Psoas muscle (tissue), 8 donors: ENCODE data around the gene FAM163B. TPM values are rescaled to one million over a fixed set of nuclear protein-coding genes. Genes with fewer than 3 reads are reported as not detected.

Experiments used
- ATAC-seq, 4 donors: fragments of 200-7000 bp; cut with Tn5 transposase; one replicate each; pipeline ENCODE4 v1.9.1; 2020; ENCODE audit warnings: moderate library complexity in 3 of 4, mild to moderate bottlenecking in 2 of 4
- DNase-seq, 2 donors: peaks; one replicate each; pipeline ENCODE4 v3.0.0-alpha.2; 2020
- H3K27ac ChIP-seq: fragments of 200-600 bp; one replicate; pipeline ENCODE4 v1.8.0; 2022
- H3K27me3 ChIP-seq, 3 donors: fragments of 200-600 bp in 1 of 3; one replicate each; pipeline versions ENCODE4 v1.6.1 to v1.8.0; 2013 to 2022; ENCODE audit warnings: low read length in 2 of 3, mild to moderate bottlenecking in 2 of 3, moderate library complexity in 1 of 3; ENCODE audit not compliant: insufficient read depth in 3 of 3
- H3K36me3 ChIP-seq, 2 donors: fragments of 200-600 bp in 1 of 2; one replicate each; pipeline versions ENCODE4 v1.6.1 to v1.8.0; 2013 to 2022; ENCODE audit warnings: low read depth in 1 of 2, mild to moderate bottlenecking in 1 of 2, moderate library complexity in 1 of 2; ENCODE audit not compliant: insufficient read depth in 1 of 2
- H3K4me1 ChIP-seq: fragments of 200-600 bp; one replicate; pipeline ENCODE4 v1.8.0; 2022
- H3K4me3 ChIP-seq: fragments of 200-600 bp; one replicate; pipeline ENCODE4 v1.8.0; 2022; ENCODE audit warnings: mild to moderate bottlenecking
- H3K9me3 ChIP-seq: fragments of 200-600 bp; one replicate; pipeline ENCODE4 v1.8.0; 2022
- WGBS, 3 donors: extraction: QIAGEN DNeasy Blood & Tissue Kit; methylation state at CpG; one replicate each; pipeline versions ENCODE4 v1.1.6 to v1.1.7; 2013; 5-methylcytosine and 5-hydroxymethylcytosine counted together
- intact Hi-C, 2 donors: fragments of 100-400 bp; cut with DNase I; formaldehyde crosslinking; loops; one replicate each; pipeline versions ENCODE4 v1.11.0 to v1.14.2; 2022
- polyA plus RNA-seq, 3 donors: library from polyadenylated mRNA; stranded (reverse); fragments of 200-250 nt; gene quantifications; one replicate each; pipeline ENCODE4 v1.2.3, GENCODE V29; 2013
- total RNA-seq, 4 donors: library from RNA; stranded (reverse); fragmentation: NEBNext Ultra II Directional in 2 of 4; extraction: Animal tissue kit (Norgen Biotek cat#: 25700) in 2 of 4; gene quantifications; one replicate each; pipeline versions ENCODE4 v1.2.1 to v1.2.4, GENCODE V29; 2021 to 2023
- TF ChIP-seq, protein P1 (sequence below): fragments of 200-600 bp; IDR thresholded peaks from one replicate; pipeline ENCODE4 v1.8.0; 2022; ENCODE audit warnings: antibody characterized with exemption
- donor health status: healthy with polysubstance abuse.
- donor health status: DM: no; HTN: no; CAD: no; lungs with moderate emphysema.
- donor health status: Bipolar disorder and iron deficiency.
- donor health status: healthy.
- donor health status: DM: yes; HTN: yes; CAD: no.
- donor health status: DM: no; HTN: no; CAD: no.
- donor health status: DM: no; HTN: no; CAD: no.
- donor health status: DM: yes; HTN: yes; CAD: no.

Gene FAM163B
- total and polyA plus RNA-seq, 7 donors: not detected

DNA sequence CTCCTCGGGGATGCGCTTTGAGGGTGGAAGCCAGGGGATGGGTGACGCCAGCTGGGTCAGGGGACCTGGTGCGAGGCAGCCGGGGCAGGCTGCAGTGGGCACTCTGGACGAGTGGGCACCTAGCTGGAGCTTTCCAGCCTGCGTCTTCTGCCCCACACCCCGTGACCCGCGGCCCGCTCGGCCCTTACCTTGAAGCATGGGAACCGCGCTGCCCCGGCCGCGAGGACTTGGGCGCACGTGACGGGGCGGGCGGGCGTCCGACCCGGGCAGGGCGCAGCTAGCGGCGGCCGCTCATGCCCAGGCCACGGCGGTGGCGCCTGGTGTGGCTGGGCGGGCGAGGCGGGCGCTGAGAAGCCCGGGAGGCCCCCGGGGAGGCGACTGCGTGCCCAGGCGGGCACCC, 300 bp downstream of the FAM163B start:
- Histone ChIP-seq H3K4me1 (no peaks in the 10 kb centered on the region), H3K9me3 (no peaks in the 10 kb centered on the region), H3K27ac (no peak overlapping the region), H3K4me3 (no peak overlapping the region), H3K36me3 (no peaks in the 10 kb centered on the region), H3K27me3 (peaks cover 0 to 92% (median 26%) of the 10 kb centered on the region in 3 donors)
- 9 to 22% (median 21%) methylated on average over 12 to 41 of the region's 41 CpGs for WGBS, 3 donors
- intact Hi-C loops: no loop called here
- TF ChIP-seq, protein P1, sequence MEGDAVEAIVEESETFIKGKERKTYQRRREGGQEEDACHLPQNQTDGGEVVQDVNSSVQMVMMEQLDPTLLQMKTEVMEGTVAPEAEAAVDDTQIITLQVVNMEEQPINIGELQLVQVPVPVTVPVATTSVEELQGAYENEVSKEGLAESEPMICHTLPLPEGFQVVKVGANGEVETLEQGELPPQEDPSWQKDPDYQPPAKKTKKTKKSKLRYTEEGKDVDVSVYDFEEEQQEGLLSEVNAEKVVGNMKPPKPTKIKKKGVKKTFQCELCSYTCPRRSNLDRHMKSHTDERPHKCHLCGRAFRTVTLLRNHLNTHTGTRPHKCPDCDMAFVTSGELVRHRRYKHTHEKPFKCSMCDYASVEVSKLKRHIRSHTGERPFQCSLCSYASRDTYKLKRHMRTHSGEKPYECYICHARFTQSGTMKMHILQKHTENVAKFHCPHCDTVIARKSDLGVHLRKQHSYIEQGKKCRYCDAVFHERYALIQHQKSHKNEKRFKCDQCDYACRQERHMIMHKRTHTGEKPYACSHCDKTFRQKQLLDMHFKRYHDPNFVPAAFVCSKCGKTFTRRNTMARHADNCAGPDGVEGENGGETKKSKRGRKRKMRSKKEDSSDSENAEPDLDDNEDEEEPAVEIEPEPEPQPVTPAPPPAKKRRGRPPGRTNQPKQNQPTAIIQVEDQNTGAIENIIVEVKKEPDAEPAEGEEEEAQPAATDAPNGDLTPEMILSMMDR: no peak
- DNase-seq (no peak), ATAC-seq (no peak)

DNA sequence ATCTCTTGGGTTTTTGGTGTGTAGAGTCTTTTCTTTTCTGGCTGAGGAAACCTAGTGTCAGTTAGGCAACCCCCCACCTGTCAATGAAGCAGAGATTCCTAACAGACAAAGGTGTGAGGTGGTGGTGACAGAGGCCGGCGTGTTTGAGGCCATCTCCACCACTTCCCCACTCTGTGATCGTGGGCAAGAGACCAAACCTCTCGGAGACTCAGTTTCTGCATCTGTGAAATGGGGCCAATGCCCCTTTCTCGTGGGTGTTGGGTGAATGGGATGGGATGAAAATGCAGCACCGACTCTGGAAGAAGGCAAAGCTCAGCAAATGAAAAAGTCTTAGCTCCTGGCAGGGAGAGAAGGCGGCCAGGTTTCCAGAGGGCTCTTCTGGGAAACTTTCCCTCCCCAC, 807 bp downstream of the FAM163B start:
- 69 to 76% (median 72%) methylated on average over 7 of the region's 7 CpGs for WGBS, 3 donors
- H3K4me1 ChIP-seq: no peaks in the 10 kb centered on the region
- peaks cover 0 to 88% (median 27%) of the 10 kb centered on the region in 3 donors for H3K27me3 ChIP-seq
- no peak for ATAC-seq
- TF ChIP-seq, protein P1: no peak
- intact Hi-C loops: no loop called here
- DNase-seq: no peak
- no peaks in the 10 kb centered on the region for H3K36me3 ChIP-seq
- H3K9me3 ChIP-seq: no peaks in the 10 kb centered on the region
- no peak overlapping the region for H3K4me3 ChIP-seq
- H3K27ac ChIP-seq: no peak overlapping the region

DNA sequence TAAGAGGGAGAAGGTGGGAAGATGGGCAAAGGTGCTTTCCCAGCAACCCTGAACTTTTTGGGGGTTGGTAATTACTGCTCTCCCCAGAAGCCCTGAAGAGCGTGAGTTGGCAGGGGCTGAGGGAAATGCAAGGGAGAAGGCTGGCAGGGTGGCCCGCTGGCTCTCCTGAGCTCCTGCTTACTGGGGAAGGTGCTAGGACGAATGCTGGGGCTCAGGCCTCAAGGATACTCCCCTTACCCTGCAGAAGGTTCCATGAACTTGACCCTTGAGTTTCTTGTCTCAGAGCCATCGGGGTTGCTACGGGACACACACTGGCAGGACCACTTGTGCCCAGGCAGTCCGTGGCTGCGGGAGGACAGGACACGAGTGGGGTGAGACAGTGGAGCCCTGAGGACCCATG, 1.2 kb downstream of the FAM163B start:
- no peaks in the 10 kb centered on the region for H3K36me3 ChIP-seq
- no peak overlapping the region for H3K4me3 ChIP-seq
- H3K27me3 ChIP-seq: peaks cover 0 to 85% (median 28%) of the 10 kb centered on the region in 3 donors
- ATAC-seq (no peak), DNase-seq (no peak)
- no peaks in the 10 kb centered on the region for H3K9me3 ChIP-seq
- intact Hi-C loops: no loop called here
- TF ChIP-seq, protein P1: no peak
- H3K4me1 ChIP-seq: no peaks in the 10 kb centered on the region
- WGBS, 3 donors: 61 to 66% (median 66%) methylated on average over 8 of the region's 8 CpGs
- H3K27ac ChIP-seq: no peak overlapping the region

DNA sequence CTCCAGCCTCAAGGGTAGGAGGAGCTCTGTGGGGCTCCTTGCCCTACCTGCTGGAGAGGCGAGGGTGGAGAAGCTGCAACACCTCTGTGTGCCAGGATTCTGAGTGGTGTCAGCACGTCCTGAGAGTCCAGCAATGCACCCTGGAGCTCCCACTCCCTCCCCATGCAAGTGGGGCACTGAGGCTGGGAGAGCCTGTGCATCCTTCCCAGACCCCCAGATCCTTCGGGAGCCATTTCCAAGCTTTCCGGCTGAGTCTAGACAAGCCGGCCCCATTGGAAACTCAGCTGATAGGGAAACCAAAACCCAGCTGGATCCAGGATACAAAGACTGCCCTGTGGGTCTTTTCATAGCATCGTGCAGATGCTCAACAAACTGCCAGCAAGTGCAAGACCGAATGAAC, 1.8 kb downstream of the FAM163B start:
- 27 to 37% (median 33%) methylated on average over 7 of the region's 7 CpGs for WGBS, 3 donors

DNA sequence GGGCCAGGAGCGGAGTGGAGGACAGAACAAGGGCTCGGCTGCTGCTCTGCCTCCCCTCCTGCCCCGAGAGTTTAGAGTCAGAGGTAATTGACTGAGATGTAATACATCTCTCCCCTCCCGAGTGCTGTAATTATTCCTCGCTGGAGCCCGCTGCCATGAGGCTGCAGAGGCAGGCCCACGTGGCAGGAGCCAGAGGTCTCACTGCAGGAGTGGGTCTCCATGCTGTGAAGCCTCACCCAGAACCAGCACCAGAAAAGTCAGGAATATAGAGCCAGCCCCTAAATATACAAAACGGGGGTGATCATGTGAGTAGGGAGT, 2.5 kb downstream of the FAM163B start:
- TF ChIP-seq, protein P1: no peak
- 16 to 25% (median 17%) methylated on average over 8 of the region's 8 CpGs for WGBS, 3 donors
- ATAC-seq: no peak

More for the DNA sequence above, 1.8 kb downstream of the FAM163B start:
- ATAC-seq (no peak), DNase-seq (no peak)
- no peaks in the 10 kb centered on the region for H3K9me3 ChIP-seq
- intact Hi-C loops: no loop called here
- TF ChIP-seq, protein P1: no peak
- peaks cover 0 to 85% (median 28%) of the 10 kb centered on the region in 3 donors for H3K27me3 ChIP-seq
- no peak overlapping the region for H3K27ac ChIP-seq
- H3K4me3 ChIP-seq: no peak overlapping the region
- H3K36me3 ChIP-seq: no peaks in the 10 kb centered on the region
- H3K4me1 ChIP-seq: no peaks in the 10 kb centered on the region

More for the DNA sequence above, 2.5 kb downstream of the FAM163B start:
- intact Hi-C loops: no loop called here
- Histone ChIP-seq H3K27me3 (peaks cover 0 to 85% (median 28%) of the 10 kb centered on the region in 3 donors), H3K4me1 (no peaks in the 10 kb centered on the region), H3K27ac (no peak overlapping the region), H3K4me3 (no peak overlapping the region), H3K36me3 (no peaks in the 10 kb centered on the region), H3K9me3 (no peaks in the 10 kb centered on the region)
- DNase-seq: no peak
